Endothelial cell of umbilical vein (primary cell): ENCODE measurements around the gene POLN. TPM values are rescaled to one million over a fixed set of nuclear protein-coding genes. Genes with fewer than 3 reads are reported as not detected.

Source experiments
- BruUV-seq: library from RNA; stranded (reverse); fragments of 400-500 nt; replicated peaks from 2 replicates; lab custom pipeline; 2021; lab: Mats Ljungman, UMichigan
- CTCF ChIA-PET: fragments of 300-600, 350-600 bp; sonication (Branson Sonifier 250); formaldehyde crosslinking; loops from one replicate; lab custom pipeline; 2021; ENCODE audit warnings: antibody characterized with exemption, inconsistent platforms; lab: Charles Lee
- POLR2A ChIA-PET: fragments of 300-600, 350-600 bp; sonication (Branson Sonifier 250); formaldehyde crosslinking; loops from one replicate; lab custom pipeline; 2021; ENCODE audit warnings: antibody characterized with exemption, inconsistent platforms; lab: Charles Lee
- DNase-seq: peaks from one replicate; pipeline ENCODE4 v3.0.0-alpha.2; 2011; ENCODE audit warnings: low read depth, low spot score
- FAIRE-seq: peaks from 2 replicates; lab custom pipeline; 2011; peaks lifted over from hg19 to GRCh38; lab: Jason Lieb, UNC
- H2AFZ ChIP-seq: 2 replicates; pipeline ENCODE4 v1.6.0; 2012; ENCODE audit warnings: low read depth, low read length, control low read depth, inconsistent platforms
- H3K27ac ChIP-seq: 2 replicates; pipeline ENCODE4 v1.5.1; 2011; ENCODE audit warnings: low read depth, mild to moderate bottlenecking, control low read depth, low read length, moderate library complexity; ENCODE audit not compliant: insufficient read depth
- H3K27me3 ChIP-seq, 2 experiments: 2 replicates each; pipeline versions ENCODE4 v1.6.0 to v1.6.1; 2011; ENCODE audit warnings: low read length in 2 of 2, mixed read lengths in 1 of 2; ENCODE audit not compliant: control insufficient read depth in 2 of 2, insufficient read depth in 2 of 2
- H3K36me3 ChIP-seq, 2 experiments: 2 replicates in 1 of 2; 3 replicates in 1 of 2; pipeline ENCODE4 v1.5.1; 2011; ENCODE audit warnings: low read length in 2 of 2, mild to moderate bottlenecking in 1 of 2, moderate library complexity in 1 of 2; ENCODE audit not compliant: control insufficient read depth in 2 of 2, insufficient read depth in 2 of 2; ENCODE audit errors: extremely low read depth in 1 of 2
- H3K4me1 ChIP-seq: 3 replicates; pipeline ENCODE4 v1.5.1; 2011; ENCODE audit warnings: mild to moderate bottlenecking, low read length; ENCODE audit not compliant: control insufficient read depth, insufficient read depth; ENCODE audit errors: extremely low read depth
- H3K4me2 ChIP-seq: 2 replicates; pipeline ENCODE4 v1.6.1; 2011; ENCODE audit warnings: low read length, control low read depth, mixed read lengths; ENCODE audit not compliant: insufficient read depth
- H3K4me3 ChIP-seq, 3 experiments: fragments of 200-600 bp in 1 of 3; sonication (generic), shearing (Covaris generic) in 1 of 3; replicated peaks in 1 of 3; 2 replicates each; pipeline ENCODE4 v1.5.1; 2011 to 2016; ENCODE audit warnings: control low read depth in 3 of 3, low read length in 3 of 3, mild to moderate bottlenecking in 2 of 3, inconsistent platforms in 1 of 3, low read depth in 1 of 3, moderate library complexity in 1 of 3; ENCODE audit not compliant: insufficient read depth in 1 of 3
- H3K79me2 ChIP-seq: 2 replicates; pipeline ENCODE4 v1.6.0; 2012; ENCODE audit warnings: low read length, inconsistent platforms; ENCODE audit not compliant: control insufficient read depth, insufficient read depth
- H3K9ac ChIP-seq: replicated peaks from 2 replicates; pipeline ENCODE3; 2011; ENCODE audit warnings: low read length, control low read depth; ENCODE audit not compliant: insufficient read depth; ENCODE audit errors: extremely low read depth
- H3K9me1 ChIP-seq: replicated peaks from 3 replicates; pipeline ENCODE4 v1.6.0; 2011; ENCODE audit warnings: mild to moderate bottlenecking, low read length; ENCODE audit not compliant: control insufficient read depth, insufficient read depth; ENCODE audit errors: extremely low read depth
- H3K9me3 ChIP-seq: replicated peaks from 2 replicates; pipeline ENCODE4 v1.5.1; 2012; ENCODE audit warnings: low read length, inconsistent platforms; ENCODE audit not compliant: control insufficient read depth, insufficient read depth
- H4K20me1 ChIP-seq: replicated peaks from 2 replicates; pipeline ENCODE3; 2011; ENCODE audit warnings: mild to moderate bottlenecking, low read length; ENCODE audit not compliant: control insufficient read depth, insufficient read depth; ENCODE audit errors: extremely low read depth
- EZH2 ChIP-seq: IDR thresholded peaks from 2 replicates; pipeline ENCODE4 v1.6.1; 2012; ENCODE audit warnings: borderline replicate concordance, low read depth, mild to moderate bottlenecking, moderate library complexity, low read length, inconsistent platforms; ENCODE audit not compliant: severe bottlenecking
- FOS ChIP-seq: IDR thresholded peaks from 2 replicates; pipeline ENCODE4 v1.6.1; 2011; ENCODE audit warnings: mild to moderate bottlenecking, low read length, moderate library complexity, borderline replicate concordance; ENCODE audit not compliant: insufficient read depth
- GATA2 ChIP-seq: IDR thresholded peaks from 2 replicates; pipeline ENCODE4 v1.7.0; 2011; ENCODE audit warnings: low read depth, mild to moderate bottlenecking, moderate library complexity, mixed read lengths, low read length; ENCODE audit not compliant: insufficient read length, insufficient read depth
- JUN ChIP-seq: IDR thresholded peaks from 2 replicates; pipeline ENCODE4 v1.6.1; 2011; ENCODE audit warnings: borderline replicate concordance, low read depth; ENCODE audit not compliant: insufficient read length, insufficient read depth
- MYC ChIP-seq: IDR thresholded peaks from one replicate; pipeline ENCODE4 v1.6.1; 2011; ENCODE audit warnings: mild to moderate bottlenecking, low read depth, low read length
- POLR2A ChIP-seq: IDR thresholded peaks from 2 replicates; pipeline ENCODE4 v1.6.1; 2012; ENCODE audit warnings: low read depth, mild to moderate bottlenecking, control low read depth, low read length
- POLR2AphosphoS5 ChIP-seq: IDR thresholded peaks from 2 replicates; pipeline ENCODE4 v1.6.1; 2012; ENCODE audit warnings: low read depth, mild to moderate bottlenecking, control low read depth, low read length, moderate library complexity; ENCODE audit not compliant: insufficient read depth
- dilution Hi-C: fragments of 300-500 bp; cut with MboI; formaldehyde crosslinking; loops from one replicate; pipeline ENCODE4 v1.15.0; 2019; ENCODE audit warnings: low sequenced_read_pairs; ENCODE audit not compliant: extremely low pct_ligation_motif_present
- intact Hi-C: fragments of 100-400 bp; cut with micrococcal nuclease; formaldehyde crosslinking; loops from one replicate; pipeline ENCODE4 v1.10.0; 2022
- polyA plus RNA-seq, 4 experiments: library from polyadenylated mRNA; depleted of rRNA in 3 of 4; stranded (reverse) in 3 of 4; unstranded in 1 of 4; fragments of >200 nt; gene quantifications; 2 replicates each; pipeline versions ENCODE4 v1.2.1 to v1.2.3, GENCODE V29; 2011 to 2012; ENCODE audit warnings: missing spikeins in 1 of 4
- total RNA-seq: library from RNA; stranded (reverse); gene quantifications from 2 replicates; pipeline ENCODE4 v1.2.3, GENCODE V29; 2021
- TF ChIP-seq, protein P1 (sequence below): IDR thresholded peaks from 2 replicates; pipeline ENCODE4 v1.6.1; 2011; ENCODE audit not compliant: insufficient read depth, insufficient read length
- TF ChIP-seq, protein P2 (sequence below), 2 donors: IDR thresholded peaks; 1 replicate in 1 of 2; 2 replicates in 1 of 2; pipeline ENCODE4 v1.5.1; 2011; ENCODE audit warnings: low read length in 2 of 2, mild to moderate bottlenecking in 2 of 2, moderate library complexity in 2 of 2, control low read depth in 1 of 2, inconsistent platforms in 1 of 2, low read depth in 1 of 2; ENCODE audit not compliant: insufficient read depth in 1 of 2; ENCODE audit errors: extremely low read depth in 1 of 2

The POLN gene
- total and polyA plus RNA-seq, 2 donors (not counting 3 experiments of a cell fraction or from before 2014, with no cell fraction given) = 1.3 to 4.2 TPM

DNA sequence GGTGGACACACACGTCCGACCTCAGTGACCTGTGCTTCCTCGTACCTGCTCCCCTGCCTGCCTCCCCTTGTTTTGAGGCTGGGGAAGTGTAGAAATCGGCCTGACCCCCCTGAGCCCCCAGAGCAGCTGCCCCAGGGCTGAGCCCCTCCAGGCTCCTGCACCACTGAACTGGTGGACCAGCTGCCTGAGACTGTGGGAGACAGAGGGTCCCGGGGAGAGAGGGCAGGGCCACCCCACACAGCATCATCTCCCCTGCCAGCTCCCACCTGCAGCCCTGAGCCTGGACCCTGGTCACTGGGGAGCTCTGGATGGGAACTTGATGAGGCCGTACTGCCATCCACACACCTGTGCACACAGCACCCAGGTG, 197.8 kb downstream of the POLN start:
- Histone ChIP-seq H2AFZ (no peak overlapping the region), H3K9me3 (no peaks in the 10 kb centered on the region), H4K20me1 (no peaks in the 10 kb centered on the region), H3K27ac (no peak overlapping the region), H3K9me1 (no peaks in the 10 kb centered on the region), H3K27me3 (peaks cover 6 to 9% of the 10 kb centered on the region in 2 experiments), H3K4me1 (no peaks in the 10 kb centered on the region), H3K36me3 (no peaks in the 10 kb centered on the region), H3K79me2 (no peaks in the 10 kb centered on the region), H3K9ac (no peak overlapping the region), H3K4me2 (no peak overlapping the region), H3K4me3 (no peak overlapping the region)
- CTCF ChIA-PET = interaction anchor here (1.6 kb wide), 1 partner anchor 176 kb away, joined by 4 read pairs; no protein-coding TSS in a partner anchor
- TF ChIP-seq POLR2A (no peak), FOS (no peak), GATA2 (no peak), EZH2 (no peak), JUN (no peak), MYC (no peak), POLR2AphosphoS5 (no peak)
- TF ChIP-seq, protein P1, sequence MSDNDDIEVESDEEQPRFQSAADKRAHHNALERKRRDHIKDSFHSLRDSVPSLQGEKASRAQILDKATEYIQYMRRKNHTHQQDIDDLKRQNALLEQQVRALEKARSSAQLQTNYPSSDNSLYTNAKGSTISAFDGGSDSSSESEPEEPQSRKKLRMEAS = no peak
- TF ChIP-seq, protein P2, sequence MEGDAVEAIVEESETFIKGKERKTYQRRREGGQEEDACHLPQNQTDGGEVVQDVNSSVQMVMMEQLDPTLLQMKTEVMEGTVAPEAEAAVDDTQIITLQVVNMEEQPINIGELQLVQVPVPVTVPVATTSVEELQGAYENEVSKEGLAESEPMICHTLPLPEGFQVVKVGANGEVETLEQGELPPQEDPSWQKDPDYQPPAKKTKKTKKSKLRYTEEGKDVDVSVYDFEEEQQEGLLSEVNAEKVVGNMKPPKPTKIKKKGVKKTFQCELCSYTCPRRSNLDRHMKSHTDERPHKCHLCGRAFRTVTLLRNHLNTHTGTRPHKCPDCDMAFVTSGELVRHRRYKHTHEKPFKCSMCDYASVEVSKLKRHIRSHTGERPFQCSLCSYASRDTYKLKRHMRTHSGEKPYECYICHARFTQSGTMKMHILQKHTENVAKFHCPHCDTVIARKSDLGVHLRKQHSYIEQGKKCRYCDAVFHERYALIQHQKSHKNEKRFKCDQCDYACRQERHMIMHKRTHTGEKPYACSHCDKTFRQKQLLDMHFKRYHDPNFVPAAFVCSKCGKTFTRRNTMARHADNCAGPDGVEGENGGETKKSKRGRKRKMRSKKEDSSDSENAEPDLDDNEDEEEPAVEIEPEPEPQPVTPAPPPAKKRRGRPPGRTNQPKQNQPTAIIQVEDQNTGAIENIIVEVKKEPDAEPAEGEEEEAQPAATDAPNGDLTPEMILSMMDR (IDR thresholded peaks at IDR 0.05; ENCODE audit: extremely low read depth in 1 of 2, insufficient read depth in 1 of 2, low read depth in 1 of 2, low read length in 2 of 2) = no peak
- intact Hi-C loops (no loop called here), dilution Hi-C loops (no loop called here)
- FAIRE-seq (no peak), DNase-seq (no peak)
- no TSS peak for BruUV-seq
- POLR2A ChIA-PET = no interaction called here
